Lung (tissue), 12 donors: ENCODE data around the gene DNAH1. TPM values are rescaled to one million over a fixed set of nuclear protein-coding genes. Genes with fewer than 3 reads are reported as not detected.

Experiments used
- ATAC-seq: fragments of 200-7000 bp; cut with Tn5 transposase; one replicate; pipeline ENCODE4 v1.9.1; 2020; ENCODE audit warnings: moderate number of reproducible peaks; ENCODE audit not compliant: insufficient read depth, low FRiP score
- DNase-seq, 3 donors: peaks; one replicate each; pipeline ENCODE4 v3.0.0-alpha.2; 2013 to 2017
- H3K27ac ChIP-seq, 2 donors: one replicate each; pipeline ENCODE4 v1.5.1; 2013; ENCODE audit warnings: mild to moderate bottlenecking in 2 of 2, moderate library complexity in 2 of 2, control low read depth in 1 of 2, inconsistent platforms in 1 of 2, low read depth in 1 of 2, low read length in 1 of 2
- H3K27me3 ChIP-seq, 3 donors: one replicate each; pipeline ENCODE4 v1.5.1; 2013; ENCODE audit warnings: low read length in 2 of 3; ENCODE audit not compliant: control insufficient read depth in 3 of 3, insufficient read depth in 3 of 3
- H3K36me3 ChIP-seq, 4 donors: one replicate each; pipeline ENCODE4 v1.5.1; 2013; ENCODE audit warnings: low read length in 4 of 4, mild to moderate bottlenecking in 1 of 4, moderate library complexity in 1 of 4; ENCODE audit not compliant: control insufficient read depth in 4 of 4, insufficient read depth in 4 of 4
- H3K4me1 ChIP-seq, 5 donors: one replicate each; pipeline ENCODE4 v1.5.1; 2013; ENCODE audit warnings: low read length in 5 of 5, mild to moderate bottlenecking in 2 of 5, moderate library complexity in 1 of 5; ENCODE audit not compliant: control insufficient read depth in 5 of 5, insufficient read depth in 5 of 5
- H3K4me3 ChIP-seq: one replicate; pipeline ENCODE4 v1.5.1; 2013; ENCODE audit warnings: mild to moderate bottlenecking, control low read depth, moderate library complexity
- H3K9ac ChIP-seq, 2 donors: one replicate each; pipeline ENCODE4 v1.5.1; 2013; ENCODE audit warnings: low read length in 2 of 2, control low read depth in 1 of 2; ENCODE audit not compliant: insufficient read depth in 1 of 2
- H3K9me3 ChIP-seq, 4 donors: one replicate each; pipeline ENCODE4 v1.5.1; 2013; ENCODE audit warnings: low read length in 3 of 4, mild to moderate bottlenecking in 1 of 4, moderate library complexity in 1 of 4; ENCODE audit not compliant: control insufficient read depth in 4 of 4, insufficient read depth in 3 of 4
- CTCF ChIP-seq: IDR thresholded peaks from 2 replicates; pipeline ENCODE4 v1.5.1; 2012; ENCODE audit warnings: mild to moderate bottlenecking; ENCODE audit errors: control extremely low read depth, extremely low read depth
- WGBS, 2 donors: extraction: QIAGEN DNeasy Blood & Tissue Kit; methylation state at CpG; one replicate each; pipeline ENCODE4 v1.1.7; 2013; 5-methylcytosine and 5-hydroxymethylcytosine counted together
- polyA plus RNA-seq, 2 donors: library from polyadenylated mRNA; stranded (reverse); fragments of 200-250 nt; gene quantifications; one replicate each; pipeline ENCODE4 v1.2.1, GENCODE V29; 2013
- total RNA-seq, 2 donors: library from RNA; depleted of rRNA in 1 of 2; stranded (reverse); fragments of >200 nt in 1 of 2; gene quantifications; one replicate each; pipeline ENCODE4 v1.2.1, GENCODE V29; 2014 to 2021
- donor health status: control.
- donor health status: control.
- donor health status: Bipolar disorder and iron deficiency.
- donor health status: healthy.
- donor health status: DM: yes; HTN: yes; CAD: no.

The DNAH1 gene
- total and polyA plus RNA-seq, 4 donors, result 6.1 to 21.5 (median 11.4) TPM

- peak; percentile 9 to 36 (median 14) for DNase-seq
- peaks cover 0 to 30% (median 3%) of the 10 kb centered on the region in 4 donors for H3K36me3 ChIP-seq
- peaks cover 0 to 5% (median 0%) of the 10 kb centered on the region in 5 donors for H3K4me1 ChIP-seq
- WGBS, 2 donors, result 28 to 35% methylated on average over 39 to 40 of the region's 40 CpGs
- H3K9me3 ChIP-seq, result no peaks in the 10 kb centered on the region
- ATAC-seq, result no peak
- peak overlapping the region in 1 of 2 donors; percentile 24 for H3K9ac ChIP-seq
- H3K27me3 ChIP-seq, result no peaks in the 10 kb centered on the region
- no peak overlapping the region for H3K27ac ChIP-seq
- TF ChIP-seq CTCF, result no peak
- H3K4me3 ChIP-seq, result no peak overlapping the region
These were observed 56.8 kb downstream of the DNAH1 start for GRCh38 chr3:52372822-52373504.

- Histone ChIP-seq H3K27me3 (no peaks in the 10 kb centered on the region), H3K4me3 (no peak overlapping the region), H3K9ac (no peak overlapping the region), H3K9me3 (no peaks in the 10 kb centered on the region), H3K4me1 (peaks cover 0 to 5% (median 0%) of the 10 kb centered on the region in 5 donors), H3K27ac (no peak overlapping the region), H3K36me3 (peaks cover 0 to 27% (median 3%) of the 10 kb centered on the region in 4 donors)
- DNase-seq (peak in 1 of 3 donors; percentile 11), ATAC-seq (no peak)
- TF ChIP-seq CTCF, result no peak
- WGBS, 2 donors, result 71 to 72% methylated on average over 6 of the region's 6 CpGs
These were observed 57.6 kb downstream of the DNAH1 start for GRCh38 chr3:52373676-52374075.

DNA sequence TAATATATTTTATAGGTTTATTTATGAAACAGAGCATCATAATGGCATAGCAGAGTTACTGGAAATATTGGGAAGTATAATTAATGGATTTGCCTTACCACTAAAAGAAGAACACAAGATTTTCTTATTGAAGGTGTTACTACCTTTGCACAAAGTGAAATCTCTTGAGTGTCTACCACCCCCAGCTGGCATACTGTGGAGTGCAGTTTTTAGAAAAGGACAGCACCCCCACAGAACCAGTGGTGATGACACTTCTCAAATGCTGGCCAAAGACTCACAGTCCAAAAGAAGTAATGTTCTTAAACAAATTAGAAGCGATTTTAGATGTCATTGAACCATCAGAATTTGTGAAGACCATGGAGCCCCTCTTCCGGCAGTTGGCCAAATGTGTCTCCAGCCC is 58.1 kb downstream of the DNAH1 start:
- H3K4me1 ChIP-seq, result peaks cover 0 to 7% (median 0%) of the 10 kb centered on the region in 5 donors
- H3K36me3 ChIP-seq, result peaks cover 0 to 22% (median 3%) of the 10 kb centered on the region in 4 donors
- 93 to 95% methylated on average over 2 of the region's 2 CpGs for WGBS, 2 donors

More for the DNA sequence above, 58.1 kb downstream of the DNAH1 start:
- Histone ChIP-seq H3K27ac (no peak overlapping the region), H3K9ac (no peak overlapping the region), H3K4me3 (no peak overlapping the region), H3K9me3 (no peaks in the 10 kb centered on the region), H3K27me3 (no peaks in the 10 kb centered on the region)
- TF ChIP-seq CTCF, result no peak
- DNase-seq (no peak), ATAC-seq (no peak)
